HCEC 1CT (cell line): Measurements from ENCODE around the gene ARMH3.

ENCODE experiments used
- DNase-seq: peaks from one replicate; pipeline ENCODE4 v3.0.0-alpha.2; 2017

Gene ARMH3

GRCh38 chr10:101893510-101894120, 162.4 kb downstream of the ARMH3 start:
- no peak for DNase-seq

GRCh38 chr10:101892782-101893391, 163.1 kb downstream of the ARMH3 start:
- DNase-seq: peak; percentile 19

- peak; percentile 60 for DNase-seq
Observed at GRCh38 chr10:101889256-101890210, 166.4 kb downstream of the ARMH3 start.

- DNase-seq: no peak
Observed at GRCh38 chr10:101888251-101888949, 167.6 kb downstream of the ARMH3 start.

- DNase-seq: no peak
Observed at GRCh38 chr10:101887775-101888174, 168.2 kb downstream of the ARMH3 start.

- no peak for DNase-seq
Observed at GRCh38 chr10:101886521-101887312, 169.3 kb downstream of the ARMH3 start.

- DNase-seq: no peak
Observed at GRCh38 chr10:101881036-101881774, 174.8 kb downstream of the ARMH3 start.

GRCh38 chr10:101880232-101880573, 175.8 kb downstream of the ARMH3 start:
- DNase-seq: no peak

- peak; percentile 84 for DNase-seq
Observed at GRCh38 chr10:101879456-101880231, 176.3 kb downstream of the ARMH3 start.

- no peak for DNase-seq
Observed at GRCh38 chr10:101878869-101879268, 177.1 kb downstream of the ARMH3 start.

- no peak for DNase-seq
Observed at GRCh38 chr10:101875068-101875688, 180.8 kb downstream of the ARMH3 start.

GRCh38 chr10:101874252-101874651, 181.7 kb downstream of the ARMH3 start:
- DNase-seq: no peak

- DNase-seq: no peak
Observed at GRCh38 chr10:101867931-101868330, 188.0 kb downstream of the ARMH3 start.

GRCh38 chr10:101859530-101859929, 196.4 kb downstream of the ARMH3 start:
- DNase-seq: no peak

GRCh38 chr10:101858723-101859500, 197.1 kb downstream of the ARMH3 start:
- DNase-seq: no peak

- no peak for DNase-seq
Observed at GRCh38 chr10:101857802-101858476, 198.0 kb downstream of the ARMH3 start.

GRCh38 chr10:101856626-101857025, 199.3 kb downstream of the ARMH3 start:
- peak; percentile 59 for DNase-seq

GRCh38 chr10:101851411-101852116, 204.4 kb downstream of the ARMH3 start:
- no peak for DNase-seq
